ENCODE results near the gene RALB.
"Not testable (repeated sequence)": the region's sequence is repeated elsewhere in the genome, so short reads cannot be mapped to it uniquely, and the experiment has no call there.

The RALB gene

DNA sequence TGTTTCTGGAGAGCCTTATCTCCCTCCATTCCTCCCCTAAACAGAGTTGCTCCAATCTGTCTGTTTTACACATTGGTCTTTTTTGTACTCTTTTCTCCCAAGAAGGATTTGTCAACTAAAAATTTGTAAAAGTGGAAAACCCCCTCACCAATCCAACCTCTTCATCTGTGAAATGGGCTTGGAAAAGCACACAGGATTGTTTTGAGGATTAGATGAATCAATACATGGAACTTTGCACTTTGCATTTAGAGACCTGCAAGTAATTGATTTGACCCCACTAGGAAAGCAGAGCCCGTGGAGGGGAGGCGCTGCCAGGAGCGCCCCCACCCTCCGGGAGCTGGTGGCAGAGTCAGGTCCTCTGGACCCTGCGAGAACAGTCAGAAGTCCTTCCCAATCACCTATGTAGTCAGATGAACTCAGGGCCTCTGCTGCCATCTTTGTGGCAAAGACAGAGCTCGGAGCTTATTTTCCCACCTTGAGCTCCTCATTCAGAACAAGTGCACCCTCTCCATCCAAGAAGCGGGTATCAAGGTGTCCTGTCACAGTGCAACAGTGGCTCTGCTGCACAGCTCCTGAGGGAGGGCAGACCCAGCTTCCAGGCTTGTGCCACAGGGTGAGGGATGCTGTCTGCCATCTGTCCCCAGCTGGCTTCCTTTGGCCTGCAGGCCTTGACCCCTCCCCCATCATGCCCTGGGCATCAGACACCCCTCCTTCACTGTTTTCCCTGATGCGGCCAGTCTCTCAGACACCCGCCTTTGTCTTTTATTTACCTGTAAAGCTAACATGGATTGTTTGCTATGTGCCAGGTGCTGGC lies 27.7 kb upstream of the RALB start:
- DNase-seq (ENCODE audit: low read depth) = no peak

GRCh38 chr2:120225549-120226065 lies 27.0 kb upstream of the RALB start:
- no peak for DNase-seq (ENCODE audit: low read depth)

GRCh38 chr2:120226316-120226715 lies 26.3 kb upstream of the RALB start:
- DNase-seq (ENCODE audit: low read depth) = no peak

DNA sequence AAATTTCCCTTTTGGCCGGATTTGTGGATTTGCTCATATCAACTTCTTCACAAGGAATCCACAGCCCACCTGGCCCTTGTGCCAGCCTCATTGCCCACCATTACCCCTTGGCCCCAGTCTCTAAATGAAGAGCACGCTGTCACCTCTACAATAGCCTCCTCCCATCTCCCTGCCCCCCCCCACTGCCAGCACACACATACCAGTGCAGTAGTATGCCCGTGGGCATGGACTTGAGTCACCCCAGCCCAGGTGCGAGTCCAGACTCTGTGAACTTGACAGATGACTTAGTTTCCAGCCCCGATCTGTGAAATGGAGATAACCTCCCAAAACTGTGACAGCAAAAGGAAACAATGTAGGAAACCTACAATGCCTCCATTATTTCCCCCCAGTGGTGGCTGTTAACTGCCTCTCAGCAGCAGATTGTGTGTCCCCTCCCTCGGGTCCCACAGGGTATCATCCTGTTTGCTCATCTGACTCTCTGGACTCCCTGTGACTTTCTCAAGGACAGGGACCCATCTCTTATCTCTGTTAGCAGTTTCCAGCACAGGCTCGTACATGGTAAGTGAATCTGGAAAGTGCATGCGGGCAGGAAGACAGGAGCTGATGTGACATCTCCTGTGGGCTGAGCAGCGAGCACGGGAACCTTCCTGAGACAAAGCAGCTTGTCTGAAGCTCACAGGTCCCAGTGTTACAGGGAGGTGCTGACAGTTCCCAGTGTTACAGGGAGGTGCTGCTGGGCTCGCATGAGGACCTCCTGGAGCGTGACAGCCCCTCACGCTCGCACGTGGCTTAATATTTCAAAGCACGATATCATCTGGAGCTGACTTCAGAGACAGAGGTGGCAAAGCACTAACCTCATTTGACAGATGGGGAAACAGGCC lies 25.3 kb upstream of the RALB start:
- no peak for DNase-seq (ENCODE audit: low read depth)

DNA sequence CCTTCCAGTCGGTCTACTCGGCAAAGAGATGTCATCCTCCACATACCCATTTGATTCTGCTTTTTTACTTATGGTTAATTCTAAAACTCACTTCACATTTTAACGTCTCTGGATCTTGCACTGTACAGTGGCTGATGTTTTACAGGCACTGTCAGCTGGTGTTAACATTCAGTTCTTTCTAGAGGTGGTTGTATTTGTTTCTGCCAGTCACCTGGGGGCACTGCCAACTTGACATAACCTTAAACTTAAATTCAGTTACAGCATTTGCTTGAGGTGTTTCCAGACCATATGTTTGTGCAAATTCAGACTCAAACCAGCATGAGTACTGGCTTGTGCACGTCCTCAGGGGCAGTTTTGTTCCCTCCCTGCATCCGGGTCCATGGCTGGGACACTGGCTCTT lies 24.1 kb upstream of the RALB start:
- no peak for DNase-seq (ENCODE audit: low read depth)

- DNase-seq (ENCODE audit: low read depth) = no peak
Observed at GRCh38 chr2:120229341-120229740, 23.3 kb upstream of the RALB start.

DNA sequence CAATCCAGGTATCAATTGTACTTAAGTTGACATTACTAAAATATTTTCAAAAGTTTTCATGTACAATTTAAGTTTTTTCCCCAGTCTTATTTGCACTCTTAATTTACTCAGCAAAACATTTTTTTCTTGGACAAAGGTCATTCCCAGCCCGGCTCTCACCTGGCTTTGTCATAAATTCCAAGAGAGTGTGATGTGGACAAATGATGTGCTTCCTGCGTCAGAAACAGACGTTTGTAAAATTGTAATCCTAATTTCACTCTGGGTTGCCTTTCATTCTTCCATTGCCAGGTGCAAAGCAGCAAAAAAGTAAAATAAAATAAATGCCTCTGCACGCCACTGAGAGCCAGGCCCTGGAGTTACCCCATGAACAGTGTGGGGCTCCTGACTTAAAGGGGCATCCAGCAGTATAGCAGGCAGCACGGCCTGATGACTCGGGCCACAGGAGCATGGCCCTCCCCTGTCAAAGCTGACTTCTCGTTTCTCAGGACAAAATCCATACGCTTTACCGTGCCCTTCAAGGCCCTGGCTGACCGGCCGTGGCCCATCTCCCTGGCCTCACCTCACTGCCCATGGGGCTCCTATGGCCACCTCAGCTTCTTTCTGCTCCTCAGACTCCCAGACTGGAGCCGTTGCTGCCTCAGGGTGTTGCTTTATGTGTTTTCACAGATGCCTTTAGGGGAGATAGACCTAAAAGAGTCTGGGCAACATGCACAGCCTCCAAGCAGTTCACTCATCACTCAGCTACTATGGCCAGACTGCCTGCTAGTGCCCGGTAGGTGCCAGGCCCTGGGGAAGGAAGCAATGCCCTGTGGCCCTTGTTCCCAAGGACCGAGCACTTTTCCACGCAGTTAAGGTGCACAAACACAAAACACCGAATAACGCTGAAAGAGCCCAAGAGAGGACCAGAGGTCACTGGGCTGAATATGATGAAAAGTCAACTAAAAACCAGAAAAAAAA lies 21.9 kb upstream of the RALB start:
- no peak for DNase-seq (ENCODE audit: low read depth)

GRCh38 chr2:120231564-120231973 lies 21.1 kb upstream of the RALB start:
- DNase-seq (ENCODE audit: low read depth) = no peak

GRCh38 chr2:120231974-120232635 lies 20.5 kb upstream of the RALB start:
- peak; percentile 46 for DNase-seq (ENCODE audit: low read depth)

DNA sequence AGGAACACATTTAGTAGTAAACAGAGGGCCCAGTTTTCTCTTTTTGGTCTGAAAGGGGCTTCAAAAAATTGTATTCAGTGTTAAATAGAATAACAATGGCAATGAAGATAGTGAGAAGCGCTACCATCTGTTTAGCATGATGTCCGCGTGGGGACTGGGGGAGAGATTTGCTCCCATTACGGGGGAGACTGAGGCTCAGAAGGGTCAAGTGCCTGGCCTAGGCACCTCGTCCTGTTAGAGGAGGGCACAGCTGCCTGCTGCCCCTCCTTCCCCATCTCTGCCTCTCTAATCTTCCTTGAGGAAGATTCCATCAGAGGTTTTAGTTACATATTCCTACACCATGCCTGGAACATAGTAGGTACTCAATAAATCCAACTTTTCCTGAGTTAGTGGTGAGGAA lies 19.4 kb upstream of the RALB start:
- no peak for DNase-seq (ENCODE audit: low read depth)

- DNase-seq (ENCODE audit: low read depth) = not testable (repeated sequence)
Observed at GRCh38 chr2:120235158-120235557, 17.5 kb upstream of the RALB start.

DNA sequence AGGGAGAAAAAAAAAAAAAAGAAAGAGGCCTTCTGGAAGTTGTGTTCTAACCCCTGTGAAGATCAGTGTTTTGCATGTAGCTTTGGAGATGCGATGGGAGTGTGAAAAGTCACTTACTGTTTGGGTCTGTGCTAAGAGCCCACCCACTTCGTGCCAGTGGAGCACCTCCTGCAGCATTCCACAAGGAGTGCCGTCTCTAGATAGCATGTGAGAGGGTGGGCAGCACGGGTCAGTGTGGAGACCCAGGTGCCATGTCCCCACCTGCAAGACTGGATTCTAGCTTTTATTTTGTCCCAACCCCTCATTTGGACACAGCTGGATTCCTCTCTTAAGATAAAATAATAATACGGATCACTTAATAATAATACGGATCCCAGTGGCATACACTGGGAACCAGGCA lies 17.0 kb upstream of the RALB start:
- DNase-seq (ENCODE audit: low read depth) = no peak

DNA sequence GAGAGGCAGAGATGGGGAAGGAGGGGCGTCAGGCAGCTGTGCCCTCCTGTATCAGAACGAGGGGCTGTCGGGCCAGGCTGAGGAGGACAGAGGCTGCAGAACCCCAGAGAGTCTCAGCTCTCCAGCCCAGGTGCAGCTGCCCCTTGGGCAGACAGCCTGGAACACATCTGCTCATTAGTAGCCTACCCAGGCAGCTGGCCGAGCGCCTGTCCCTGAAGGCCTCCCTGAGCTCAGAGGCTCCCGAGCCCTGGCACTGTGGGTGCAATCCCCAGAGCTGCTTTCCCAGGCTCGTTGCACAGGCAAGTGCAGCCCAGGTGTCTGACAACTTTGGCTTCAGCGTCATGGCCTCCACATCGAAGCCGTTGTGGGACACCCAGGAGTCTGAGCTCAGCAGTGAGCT lies 16.3 kb upstream of the RALB start:
- DNase-seq (ENCODE audit: low read depth) = no peak

DNA sequence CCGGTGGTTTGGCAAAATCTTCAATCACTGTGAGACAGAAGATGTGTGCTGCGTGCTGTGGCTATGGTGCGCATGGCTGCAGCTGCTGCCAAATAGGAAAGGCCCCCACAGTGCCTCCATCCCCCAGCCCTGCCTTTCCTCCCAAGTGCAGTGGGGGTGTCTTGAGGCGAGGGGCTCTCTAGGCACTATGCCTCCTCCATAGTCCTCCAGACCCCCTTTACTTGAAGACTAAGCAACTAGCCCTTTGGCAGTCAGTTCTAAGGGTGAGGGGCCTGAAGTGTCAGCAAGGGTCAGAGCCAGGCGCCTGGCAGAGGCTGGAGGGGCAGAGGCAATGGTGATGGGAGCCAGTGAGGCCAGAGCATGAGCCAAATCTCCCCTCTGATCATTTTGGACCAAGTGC lies 15.9 kb upstream of the RALB start:
- no peak for DNase-seq (ENCODE audit: low read depth)

- no peak for DNase-seq (ENCODE audit: low read depth)
Observed at GRCh38 chr2:120237491-120237902, 15.2 kb upstream of the RALB start.

GRCh38 chr2:120238728-120239487 lies 13.7 kb upstream of the RALB start:
- no peak for DNase-seq (ENCODE audit: low read depth)

GRCh38 chr2:120239488-120240287 lies 13.0 kb upstream of the RALB start:
- no peak for DNase-seq (ENCODE audit: low read depth)

GRCh38 chr2:120240901-120241429 lies 11.7 kb upstream of the RALB start:
- DNase-seq (ENCODE audit: low read depth) = no peak

DNA sequence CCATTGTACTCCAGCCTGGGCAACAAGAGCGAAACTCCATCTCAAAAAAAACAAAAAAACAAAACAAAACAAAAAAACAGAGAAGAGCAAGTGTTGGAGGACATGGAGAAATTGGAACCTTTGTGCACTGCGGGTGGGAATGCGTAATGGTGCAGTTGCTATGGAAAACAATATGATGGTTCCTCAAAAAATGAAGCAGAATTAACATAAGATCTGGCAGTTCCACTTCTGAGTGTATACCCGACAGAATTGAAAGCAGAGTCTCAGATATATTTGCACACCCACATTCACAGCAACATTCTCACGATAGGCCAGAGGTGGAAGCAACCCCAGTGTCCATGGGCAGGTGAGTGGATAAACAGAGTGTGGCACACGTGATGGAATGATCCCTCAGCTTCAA lies 11.0 kb upstream of the RALB start:
- no peak for DNase-seq (ENCODE audit: low read depth)

Data from T follicular helper cell (primary cell).